ES-I3 (cell line): ENCODE data around the gene SUPT4H1.
"Not testable (repeated sequence)": the region's sequence is repeated elsewhere in the genome, so short reads cannot be mapped to it uniquely, and the experiment has no call there.

ENCODE experiments used
- H3K36me3 ChIP-seq: 2 replicates; pipeline ENCODE4 v1.6.1; 2013; ENCODE audit warnings: mild to moderate bottlenecking, low read length, control low read depth, moderate library complexity; ENCODE audit not compliant: insufficient read depth
- H3K4me1 ChIP-seq: 2 replicates; pipeline ENCODE4 v1.6.1; 2013; ENCODE audit warnings: mild to moderate bottlenecking, control low read depth, low read length; ENCODE audit not compliant: insufficient read depth
- H3K9ac ChIP-seq: 2 replicates; pipeline ENCODE4 v1.6.1; 2013; ENCODE audit warnings: low read depth, mild to moderate bottlenecking, low read length, moderate library complexity
- H3K9me3 ChIP-seq: 2 replicates; pipeline ENCODE4 v1.6.1; 2013; ENCODE audit warnings: mild to moderate bottlenecking, low read length, moderate library complexity; ENCODE audit not compliant: control insufficient read depth, insufficient read depth

Gene SUPT4H1

GRCh38 chr17:58351831-58352595, at the start of gene SUPT4H1:
Gene SUPT4H1 (minus strand): TSS chr17:58352201. CDS start chr17:58352135, 66 bp downstream.
- H3K9ac ChIP-seq = peak within 1 kb of the TSS; percentile 85
- H3K36me3 ChIP-seq = peaks cover 31% of the 10 kb centered on the region
- H3K4me1 ChIP-seq = peaks cover 4% of the 10 kb centered on the region
- H3K9me3 ChIP-seq = no peaks in the 10 kb centered on the region

DNA sequence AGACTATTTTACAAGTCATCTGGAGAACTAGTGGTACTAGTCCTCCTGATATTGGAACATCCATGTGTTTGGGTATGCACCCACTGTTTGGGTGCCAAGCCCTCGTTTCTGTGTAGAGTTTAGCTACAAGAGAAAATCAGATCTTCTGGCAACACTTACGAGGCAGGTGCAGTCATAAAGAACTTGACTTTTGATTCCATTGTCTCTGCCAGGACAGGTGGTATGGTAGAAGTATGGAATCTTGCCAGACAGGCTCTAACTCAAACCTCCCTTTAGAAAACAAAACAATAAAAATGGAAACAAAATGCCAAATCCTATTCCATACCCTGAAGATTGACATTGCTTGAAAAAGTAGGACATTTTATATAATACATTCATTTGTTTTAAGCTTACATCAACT, 49.3 kb upstream of the SUPT4H1 start:
- Histone ChIP-seq H3K4me1 (peaks cover 51% of the 10 kb centered on the region), H3K9me3 (no peaks in the 10 kb centered on the region), H3K9ac (no peak overlapping the region), H3K36me3 (no peaks in the 10 kb centered on the region)

DNA sequence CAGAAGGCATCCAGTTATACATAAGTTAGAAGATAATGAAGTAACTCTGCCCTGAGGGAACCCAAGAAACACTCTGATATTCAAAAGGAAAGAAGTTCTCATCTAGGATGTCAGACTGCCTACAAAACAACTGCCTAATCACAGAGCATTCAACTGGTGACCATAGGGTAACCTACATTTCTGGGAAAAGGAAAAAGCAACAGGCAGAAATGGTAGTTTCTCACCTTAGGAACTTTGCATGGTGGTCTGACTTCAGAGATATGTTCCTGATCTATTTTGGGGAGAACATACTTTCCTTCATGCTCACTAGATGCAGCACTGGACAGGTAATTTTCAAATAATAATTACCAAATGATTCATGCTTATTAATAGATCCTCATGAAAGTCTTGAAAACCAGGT, 48.8 kb upstream of the SUPT4H1 start:
- no peak overlapping the region for H3K9ac ChIP-seq
- H3K36me3 ChIP-seq = no peaks in the 10 kb centered on the region
- H3K9me3 ChIP-seq = no peaks in the 10 kb centered on the region
- H3K4me1 ChIP-seq = peaks cover 48% of the 10 kb centered on the region

DNA sequence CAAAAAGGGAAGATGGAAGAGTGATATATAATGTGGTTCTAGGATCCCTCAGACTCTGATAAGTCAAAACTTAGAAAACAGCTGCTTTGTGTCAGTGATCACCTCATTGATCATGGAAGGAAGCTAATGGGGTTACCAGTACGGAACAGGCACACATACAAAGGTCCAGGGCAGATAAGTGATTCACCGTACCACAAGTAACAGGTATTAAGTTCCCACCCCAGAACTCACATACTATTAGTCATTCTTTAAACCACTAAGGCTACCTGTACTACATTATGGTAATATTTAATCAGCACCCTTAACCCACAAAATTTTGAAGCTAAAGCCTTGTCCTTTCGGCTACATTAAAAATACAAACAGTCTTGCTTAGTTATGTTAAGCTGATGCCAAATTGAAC, 48.0 kb upstream of the SUPT4H1 start:
- no peaks in the 10 kb centered on the region for H3K36me3 ChIP-seq
- H3K9ac ChIP-seq = no peak overlapping the region
- no peaks in the 10 kb centered on the region for H3K9me3 ChIP-seq
- peaks cover 47% of the 10 kb centered on the region for H3K4me1 ChIP-seq

DNA sequence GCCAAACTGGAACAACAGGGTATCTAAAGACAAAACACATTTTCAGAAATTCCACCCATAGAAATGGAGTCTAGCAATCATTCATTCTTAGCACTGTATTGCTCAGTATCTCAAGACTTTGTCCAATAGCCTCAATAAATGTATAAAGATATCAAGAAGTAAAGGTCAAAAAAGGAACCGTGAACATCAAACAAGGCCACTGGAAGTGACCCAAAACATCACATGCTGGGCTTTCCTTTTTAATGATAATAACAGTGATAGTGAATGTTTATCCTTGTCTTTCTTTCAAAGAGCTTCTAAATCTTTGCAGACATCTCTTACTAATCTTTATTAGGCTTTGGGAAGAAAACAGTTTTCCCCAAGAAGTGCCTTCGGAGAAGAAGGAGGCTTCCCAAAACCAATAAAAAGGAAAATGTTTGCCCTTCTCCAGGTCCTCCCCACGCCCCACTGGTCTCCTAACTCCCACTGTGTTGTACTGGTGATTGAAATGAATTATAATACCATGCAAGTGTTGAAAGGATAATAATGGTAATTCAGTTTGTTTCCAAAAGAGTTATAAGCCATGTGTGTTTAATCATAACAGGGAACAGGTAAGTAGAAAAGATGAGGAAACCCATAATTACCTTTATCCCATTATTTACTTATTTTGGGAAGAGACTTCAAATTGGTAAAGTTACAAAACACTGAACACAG, 46.7 kb upstream of the SUPT4H1 start:
- Histone ChIP-seq H3K9me3 (no peaks in the 10 kb centered on the region), H3K4me1 (peaks cover 50% of the 10 kb centered on the region), H3K36me3 (no peaks in the 10 kb centered on the region), H3K9ac (no peak overlapping the region)

DNA sequence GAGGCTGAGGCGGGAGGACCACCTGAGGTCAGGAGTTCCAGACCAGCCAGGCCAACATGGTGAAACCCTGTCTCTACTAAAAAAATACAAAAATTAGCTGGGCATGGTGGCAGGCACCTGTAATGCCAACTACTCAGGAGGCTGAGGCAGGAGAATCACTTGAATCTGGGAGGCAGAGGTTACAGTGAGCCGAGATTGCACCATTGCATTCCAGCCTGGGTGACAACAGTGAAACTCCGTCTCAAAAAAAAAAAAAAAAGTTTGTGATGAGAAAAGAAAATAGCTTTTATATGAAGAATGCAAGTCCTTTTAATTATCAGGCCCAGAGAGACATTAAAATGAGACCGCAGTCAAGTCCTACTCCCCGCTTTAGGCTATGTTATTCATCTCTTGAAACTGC, 45.4 kb upstream of the SUPT4H1 start:
- peaks cover 37% of the 10 kb centered on the region for H3K4me1 ChIP-seq
- not testable (repeated sequence) for H3K9ac ChIP-seq, H3K9me3 ChIP-seq, H3K36me3 ChIP-seq

DNA sequence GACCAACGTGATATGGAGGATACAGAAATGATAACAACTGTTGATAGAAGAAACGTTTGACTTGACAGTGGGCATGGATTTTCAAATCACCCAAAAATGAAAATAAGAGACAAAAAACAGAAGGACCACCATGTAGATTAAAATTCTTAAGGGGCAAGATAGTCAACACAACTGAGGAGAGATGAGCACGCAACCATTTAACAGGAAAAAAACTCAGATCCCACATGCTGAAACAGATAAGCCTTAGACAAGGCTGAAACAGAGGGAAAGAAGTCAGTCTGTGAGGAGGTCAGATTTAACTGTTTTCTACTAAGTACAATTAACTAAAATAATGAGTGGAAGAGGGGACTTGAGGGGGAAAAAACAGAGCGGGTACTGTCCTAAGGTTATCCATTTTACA, 44.2 kb upstream of the SUPT4H1 start:
- Histone ChIP-seq H3K9ac (no peak overlapping the region), H3K4me1 (peaks cover 29% of the 10 kb centered on the region), H3K9me3 (no peaks in the 10 kb centered on the region), H3K36me3 (no peaks in the 10 kb centered on the region)

DNA sequence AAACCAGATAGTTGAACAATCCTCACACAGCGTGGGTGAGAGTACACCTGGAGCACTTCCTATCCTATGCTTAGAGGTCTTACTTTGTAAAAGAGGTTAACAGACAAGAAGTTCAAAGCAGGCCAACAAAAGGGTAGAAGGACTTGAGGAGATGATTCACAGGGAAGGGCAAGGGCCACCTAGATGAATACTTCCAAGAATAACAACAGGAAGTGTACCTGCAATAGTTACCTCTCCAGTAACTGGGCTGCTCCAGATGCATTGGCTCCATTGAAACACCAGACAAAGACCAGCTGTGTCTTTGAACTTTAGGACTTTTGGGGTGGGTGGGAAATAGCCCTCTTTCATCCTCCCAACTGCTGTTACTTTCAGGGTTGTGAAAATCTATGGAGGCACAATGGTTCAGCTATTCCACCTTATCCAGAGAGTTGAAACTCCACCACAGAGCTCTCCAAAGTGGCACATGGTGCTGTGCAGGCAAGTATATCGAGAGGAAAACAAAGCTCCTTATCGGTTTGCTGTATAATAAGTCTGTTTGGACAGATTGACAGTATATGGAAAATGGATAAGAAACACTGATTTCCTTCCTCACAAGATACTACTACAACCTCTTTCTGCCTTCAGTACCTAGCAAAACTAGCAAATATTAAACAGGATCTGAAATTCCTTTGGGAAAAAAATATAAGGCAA, 42.7 kb upstream of the SUPT4H1 start:
- Histone ChIP-seq H3K9ac (no peak overlapping the region), H3K4me1 (peaks cover 26% of the 10 kb centered on the region), H3K36me3 (no peaks in the 10 kb centered on the region), H3K9me3 (no peaks in the 10 kb centered on the region)

- H3K9me3 ChIP-seq = no peaks in the 10 kb centered on the region
- peaks cover 29% of the 10 kb centered on the region for H3K4me1 ChIP-seq
- H3K9ac ChIP-seq = no peak overlapping the region
- H3K36me3 ChIP-seq = no peaks in the 10 kb centered on the region
Measured at GRCh38 chr17:58391302-58391984, 39.4 kb upstream of the SUPT4H1 start.

DNA sequence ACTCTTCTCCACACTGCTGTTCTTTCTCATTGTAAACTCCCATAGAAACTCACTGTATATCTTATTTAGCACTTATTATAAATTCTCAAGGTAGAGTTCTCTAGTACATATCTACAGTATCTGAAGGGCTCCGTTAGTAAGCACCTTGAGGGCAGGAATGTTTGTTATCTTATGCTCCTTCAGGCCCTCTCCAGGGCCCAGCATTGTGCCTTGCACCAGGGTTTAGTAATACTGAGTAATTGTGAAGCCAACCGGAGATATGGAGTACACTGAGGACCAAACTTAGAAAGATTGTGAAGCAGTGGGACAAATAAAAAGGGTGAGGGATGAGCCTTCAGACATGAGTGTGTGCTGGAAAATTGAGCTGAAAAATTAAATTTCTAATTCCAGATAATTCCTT, 38.9 kb upstream of the SUPT4H1 start:
- Histone ChIP-seq H3K9ac (no peak overlapping the region), H3K9me3 (no peaks in the 10 kb centered on the region), H3K36me3 (no peaks in the 10 kb centered on the region), H3K4me1 (peaks cover 29% of the 10 kb centered on the region)

DNA sequence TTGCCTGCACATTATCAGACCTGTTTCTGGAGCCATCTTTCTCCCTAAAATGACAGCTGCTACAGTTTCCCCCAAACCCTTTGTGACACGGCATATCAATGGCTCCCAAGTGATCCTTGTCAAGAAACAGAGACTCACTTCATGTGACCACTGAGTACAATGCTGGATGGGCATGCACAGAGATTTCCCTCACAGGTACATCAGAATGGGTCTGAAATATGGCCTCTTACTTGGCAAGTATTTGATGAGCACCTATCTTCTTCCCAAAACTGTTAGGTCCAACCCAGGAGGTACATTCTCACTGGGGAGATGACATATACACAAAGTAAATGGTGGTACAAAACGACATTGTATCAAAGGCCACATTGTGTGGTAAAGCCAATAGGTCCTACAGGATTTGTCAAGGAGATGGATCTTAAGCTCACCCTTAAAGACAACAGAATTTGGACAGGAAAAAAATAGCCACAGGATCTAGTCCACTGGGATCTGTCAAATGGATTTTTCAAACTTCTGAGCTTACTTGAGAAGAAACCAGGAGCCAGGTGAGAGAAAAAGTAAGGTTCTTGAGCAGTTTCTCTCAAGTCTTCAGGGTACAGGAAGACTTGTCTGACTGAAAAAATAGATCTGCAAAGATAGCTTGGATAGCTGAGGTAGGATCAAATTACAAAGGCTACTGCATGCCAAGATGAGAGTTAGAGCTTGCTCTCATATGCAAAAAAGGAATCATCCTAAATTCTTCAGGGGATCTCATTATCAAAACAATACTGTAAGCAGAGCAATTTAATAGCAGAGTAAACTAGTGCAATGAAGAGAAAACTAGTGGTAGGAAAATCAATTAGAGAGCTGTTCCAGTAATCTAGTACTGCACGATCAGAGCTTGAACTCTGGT, 36.5 kb upstream of the SUPT4H1 start:
- Histone ChIP-seq H3K9ac (no peak overlapping the region), H3K4me1 (peaks cover 33% of the 10 kb centered on the region), H3K36me3 (no peaks in the 10 kb centered on the region), H3K9me3 (no peaks in the 10 kb centered on the region)

- H3K9me3 ChIP-seq = no peaks in the 10 kb centered on the region
- peaks cover 33% of the 10 kb centered on the region for H3K4me1 ChIP-seq
- H3K9ac ChIP-seq = no peak overlapping the region
- no peaks in the 10 kb centered on the region for H3K36me3 ChIP-seq
Measured at GRCh38 chr17:58387834-58388233, 35.8 kb upstream of the SUPT4H1 start.

DNA sequence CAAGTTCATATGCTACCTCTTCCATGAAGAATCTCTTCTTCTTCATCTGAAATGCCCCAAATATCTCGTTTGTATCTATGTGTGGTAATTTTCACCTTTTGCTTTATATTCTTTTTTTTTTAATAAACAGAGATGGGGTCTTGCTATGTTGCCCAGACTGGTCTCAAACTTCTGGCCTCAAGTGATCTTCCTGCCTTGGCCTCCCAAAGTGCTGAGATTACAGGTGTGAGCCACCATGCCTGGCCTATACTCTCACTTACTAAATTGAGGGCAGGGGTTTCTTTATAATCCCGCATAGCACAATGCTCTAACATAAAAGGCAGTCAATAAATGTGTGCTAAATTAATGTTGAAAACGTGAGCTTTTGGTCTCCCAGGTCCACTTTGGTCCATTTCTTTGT, 34.7 kb upstream of the SUPT4H1 start:
- Histone ChIP-seq H3K9me3 (no peaks in the 10 kb centered on the region), H3K9ac (no peak overlapping the region), H3K36me3 (no peaks in the 10 kb centered on the region), H3K4me1 (peaks cover 33% of the 10 kb centered on the region)
